Adrenal gland (tissue), 5 donors: ENCODE data around the gene RNF220.

Experiments
- POLR2A ChIP-seq, 2 donors: fragments of 450-650 bp; IDR thresholded peaks; one replicate each; pipeline ENCODE4 v1.6.1; 2017; ENCODE audit warnings: antibody characterized with exemption in 2 of 2, mild to moderate bottlenecking in 2 of 2, moderate library complexity in 1 of 2
- TF ChIP-seq, protein P1 (sequence below), 6 experiments: fragments of 450-650 bp in 4 of 6; fragments of 200-600 bp in 2 of 6; sonication (generic) in 1 of 6; IDR thresholded peaks; 1 replicate in 5 of 6; 2 replicates in 1 of 6; pipeline versions ENCODE4 v1.5.1 to v1.8.0; 2016 to 2021; ENCODE audit warnings: antibody characterized with exemption in 6 of 6, mild to moderate bottlenecking in 2 of 6, moderate library complexity in 1 of 6
- donor health status: DM: no; HTN: no; CAD: no.

DNA sequence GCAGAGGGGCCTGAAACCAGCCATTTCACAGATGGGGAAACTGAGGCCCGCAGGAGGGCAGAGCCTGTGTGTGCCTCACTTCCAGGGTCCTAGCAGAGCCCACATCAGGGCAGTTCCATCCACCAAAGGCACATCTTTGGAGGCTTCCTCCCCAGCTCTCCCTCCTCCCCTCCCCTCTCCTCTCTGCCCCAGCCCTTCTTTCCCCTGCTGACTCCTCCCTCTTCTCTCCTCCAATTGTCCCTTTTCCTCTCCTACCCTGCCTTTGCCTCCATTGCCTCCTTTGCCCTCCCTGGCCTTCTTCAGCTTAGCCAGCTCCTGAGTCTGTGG lies 212.6 kb downstream of the RNF220 start:
- TF ChIP-seq, protein P1, sequence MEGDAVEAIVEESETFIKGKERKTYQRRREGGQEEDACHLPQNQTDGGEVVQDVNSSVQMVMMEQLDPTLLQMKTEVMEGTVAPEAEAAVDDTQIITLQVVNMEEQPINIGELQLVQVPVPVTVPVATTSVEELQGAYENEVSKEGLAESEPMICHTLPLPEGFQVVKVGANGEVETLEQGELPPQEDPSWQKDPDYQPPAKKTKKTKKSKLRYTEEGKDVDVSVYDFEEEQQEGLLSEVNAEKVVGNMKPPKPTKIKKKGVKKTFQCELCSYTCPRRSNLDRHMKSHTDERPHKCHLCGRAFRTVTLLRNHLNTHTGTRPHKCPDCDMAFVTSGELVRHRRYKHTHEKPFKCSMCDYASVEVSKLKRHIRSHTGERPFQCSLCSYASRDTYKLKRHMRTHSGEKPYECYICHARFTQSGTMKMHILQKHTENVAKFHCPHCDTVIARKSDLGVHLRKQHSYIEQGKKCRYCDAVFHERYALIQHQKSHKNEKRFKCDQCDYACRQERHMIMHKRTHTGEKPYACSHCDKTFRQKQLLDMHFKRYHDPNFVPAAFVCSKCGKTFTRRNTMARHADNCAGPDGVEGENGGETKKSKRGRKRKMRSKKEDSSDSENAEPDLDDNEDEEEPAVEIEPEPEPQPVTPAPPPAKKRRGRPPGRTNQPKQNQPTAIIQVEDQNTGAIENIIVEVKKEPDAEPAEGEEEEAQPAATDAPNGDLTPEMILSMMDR (IDR thresholded peaks at IDR 0.05), result no peak
- no peak for TF ChIP-seq POLR2A (IDR thresholded peaks at IDR 0.05)
